MM.1S (cell line): ENCODE results near the gene CPA1.

Source experiments
- DNase-seq: peaks from one replicate; pipeline ENCODE4 v3.0.0-alpha.2; 2015
- H2AFZ ChIP-seq: fragments of 300-600 bp; sonication (generic); 2 replicates; pipeline ENCODE4 v1.6.0; 2016; ENCODE audit warnings: antibody characterized with exemption, low read length
- H3F3A ChIP-seq: fragments of 300-600 bp; sonication (generic); 2 replicates; pipeline ENCODE4 v1.6.1; 2016; ENCODE audit warnings: mild to moderate bottlenecking, antibody characterized with exemption, low read length, moderate library complexity, mixed read lengths; ENCODE audit not compliant: insufficient read depth
- H3K27ac ChIP-seq: fragments of 300-600 bp; sonication (generic); 2 replicates; pipeline ENCODE4 v1.5.1; 2016; ENCODE audit warnings: mild to moderate bottlenecking, low read length
- H3K27me3 ChIP-seq: fragments of 300-600 bp; sonication (generic); replicated peaks from 2 replicates; pipeline ENCODE4 v1.6.0; 2016; ENCODE audit warnings: low read length; ENCODE audit not compliant: insufficient read depth
- H3K36me3 ChIP-seq: fragments of 300-600 bp; sonication (generic); replicated peaks from 2 replicates; pipeline ENCODE4 v1.6.1; 2016; ENCODE audit warnings: mild to moderate bottlenecking, low read length, mixed read lengths; ENCODE audit not compliant: insufficient read depth
- H3K4me1 ChIP-seq: fragments of 300-600 bp; sonication (generic); 2 replicates; pipeline ENCODE4 v1.6.1; 2016; ENCODE audit warnings: low read length, mixed read lengths
- H3K4me2 ChIP-seq: fragments of 300-600 bp; sonication (generic); 2 replicates; pipeline ENCODE4 v1.6.0; 2016; ENCODE audit warnings: low read depth, low read length
- H3K4me3 ChIP-seq: fragments of 300-600 bp; sonication (generic); 2 replicates; pipeline ENCODE4 v1.5.1; 2016; ENCODE audit warnings: low read length, mixed read lengths
- H3K79me2 ChIP-seq: fragments of 300-600 bp; sonication (generic); 2 replicates; pipeline ENCODE4 v1.6.1; 2016; ENCODE audit warnings: mixed run types, low read length, mixed read lengths
- H3K9ac ChIP-seq: fragments of 300-600 bp; sonication (generic); 2 replicates; pipeline ENCODE4 v1.6.1; 2016; ENCODE audit warnings: low read length, mixed read lengths
- H3K9me2 ChIP-seq: fragments of 300-600 bp; sonication (generic); replicated peaks from 2 replicates; pipeline ENCODE4 v1.6.1; 2016; ENCODE audit warnings: mild to moderate bottlenecking, low read length, mixed read lengths; ENCODE audit not compliant: insufficient read depth
- H3K9me3 ChIP-seq: fragments of 300-600 bp; sonication (generic); replicated peaks from 2 replicates; pipeline ENCODE4 v1.6.1; 2016; ENCODE audit warnings: mild to moderate bottlenecking, low read length, mixed read lengths; ENCODE audit not compliant: insufficient read depth
- H4K20me1 ChIP-seq: fragments of 300-600 bp; sonication (generic); 2 replicates; pipeline ENCODE4 v1.6.1; 2016; ENCODE audit warnings: mild to moderate bottlenecking, low read length, moderate library complexity, mixed read lengths; ENCODE audit not compliant: insufficient read depth
- EZH2 ChIP-seq: fragments of 300-600 bp; sonication (generic); optimal IDR thresholded peaks from 2 replicates; pipeline ENCODE3; 2017; ENCODE audit warnings: low read depth, mild to moderate bottlenecking, antibody characterized with exemption, low read length, mixed read lengths
- EZH2phosphoT487 ChIP-seq: fragments of 300-600 bp; sonication (generic); IDR thresholded peaks from 2 replicates; pipeline ENCODE4 v1.6.1; 2018; ENCODE audit warnings: antibody characterized with exemption, low read length
- TF ChIP-seq, protein P1 (sequence below): fragments of 300-600 bp; sonication (generic); IDR thresholded peaks from 2 replicates; pipeline ENCODE4 v1.5.1; 2016; ENCODE audit warnings: antibody characterized with exemption, low read length, mixed read lengths

The CPA1 gene

DNA sequence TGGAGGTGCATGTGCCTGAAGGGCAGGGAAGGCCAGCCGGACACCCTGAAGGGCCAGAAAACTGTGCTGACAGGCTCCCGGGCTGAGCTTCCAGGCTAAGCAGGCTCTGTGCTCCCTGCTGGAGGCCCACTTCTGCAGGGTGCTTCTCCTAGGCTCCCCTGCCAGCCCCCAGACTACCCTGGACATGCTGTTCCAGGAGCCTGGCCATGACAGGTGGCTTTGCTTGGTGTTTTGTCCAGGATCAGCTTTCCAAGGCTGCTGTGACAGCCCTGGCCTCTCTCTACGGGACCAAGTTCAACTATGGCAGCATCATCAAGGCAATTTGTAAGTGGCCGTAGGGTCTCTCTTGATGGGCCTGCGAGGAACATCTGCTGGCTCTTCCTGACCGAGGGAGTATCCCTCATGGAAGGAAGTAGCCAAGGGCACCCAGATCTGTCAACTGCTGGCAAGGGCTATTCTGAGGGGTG lies 5.3 kb downstream of the CPA1 start:
- no peak overlapping the region for H3K27ac ChIP-seq
- no peak overlapping the region for H3K9ac ChIP-seq
- no peak for TF ChIP-seq EZH2
- TF ChIP-seq, protein P1, sequence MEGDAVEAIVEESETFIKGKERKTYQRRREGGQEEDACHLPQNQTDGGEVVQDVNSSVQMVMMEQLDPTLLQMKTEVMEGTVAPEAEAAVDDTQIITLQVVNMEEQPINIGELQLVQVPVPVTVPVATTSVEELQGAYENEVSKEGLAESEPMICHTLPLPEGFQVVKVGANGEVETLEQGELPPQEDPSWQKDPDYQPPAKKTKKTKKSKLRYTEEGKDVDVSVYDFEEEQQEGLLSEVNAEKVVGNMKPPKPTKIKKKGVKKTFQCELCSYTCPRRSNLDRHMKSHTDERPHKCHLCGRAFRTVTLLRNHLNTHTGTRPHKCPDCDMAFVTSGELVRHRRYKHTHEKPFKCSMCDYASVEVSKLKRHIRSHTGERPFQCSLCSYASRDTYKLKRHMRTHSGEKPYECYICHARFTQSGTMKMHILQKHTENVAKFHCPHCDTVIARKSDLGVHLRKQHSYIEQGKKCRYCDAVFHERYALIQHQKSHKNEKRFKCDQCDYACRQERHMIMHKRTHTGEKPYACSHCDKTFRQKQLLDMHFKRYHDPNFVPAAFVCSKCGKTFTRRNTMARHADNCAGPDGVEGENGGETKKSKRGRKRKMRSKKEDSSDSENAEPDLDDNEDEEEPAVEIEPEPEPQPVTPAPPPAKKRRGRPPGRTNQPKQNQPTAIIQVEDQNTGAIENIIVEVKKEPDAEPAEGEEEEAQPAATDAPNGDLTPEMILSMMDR = no peak
- no peak for TF ChIP-seq EZH2phosphoT487
- no peaks in the 10 kb centered on the region for H3F3A ChIP-seq
- H3K9me2 ChIP-seq = no peaks in the 10 kb centered on the region
- H3K4me2 ChIP-seq = no peak overlapping the region
- H2AFZ ChIP-seq = no peak overlapping the region
- no peaks in the 10 kb centered on the region for H3K79me2 ChIP-seq
- no peaks in the 10 kb centered on the region for H3K4me1 ChIP-seq
- H4K20me1 ChIP-seq = no peaks in the 10 kb centered on the region
- H3K27me3 ChIP-seq = no peaks in the 10 kb centered on the region
- DNase-seq = no peak
- no peak overlapping the region for H3K4me3 ChIP-seq
- no peaks in the 10 kb centered on the region for H3K36me3 ChIP-seq
- H3K9me3 ChIP-seq = no peaks in the 10 kb centered on the region

DNA sequence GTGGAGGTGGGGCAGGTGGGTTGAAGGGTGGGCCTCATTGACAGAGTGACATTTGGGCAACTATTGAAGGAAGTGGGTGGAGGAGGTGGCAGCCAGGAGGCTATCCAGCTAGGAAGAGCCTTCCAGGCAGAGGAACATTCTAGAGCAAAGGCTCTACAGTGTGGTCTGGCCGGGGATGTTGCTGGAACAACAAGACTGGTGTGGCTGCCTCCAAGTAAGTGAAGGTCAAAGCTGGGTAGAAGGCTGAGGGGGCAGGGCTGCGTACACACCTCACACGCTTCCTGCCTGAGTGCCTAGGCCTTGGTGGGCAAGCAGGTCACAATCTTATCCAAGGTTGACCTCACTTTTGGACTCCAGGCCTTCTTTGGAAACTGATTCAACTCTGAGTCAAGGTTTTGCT lies 6.6 kb downstream of the CPA1 start:
- Histone ChIP-seq H3K27ac (no peak overlapping the region), H3K27me3 (no peaks in the 10 kb centered on the region), H2AFZ (no peak overlapping the region), H3F3A (no peaks in the 10 kb centered on the region), H3K4me2 (no peak overlapping the region), H3K9ac (no peak overlapping the region), H3K9me3 (no peaks in the 10 kb centered on the region), H4K20me1 (no peaks in the 10 kb centered on the region), H3K36me3 (no peaks in the 10 kb centered on the region), H3K4me1 (no peaks in the 10 kb centered on the region), H3K79me2 (no peaks in the 10 kb centered on the region), H3K4me3 (no peak overlapping the region), H3K9me2 (no peaks in the 10 kb centered on the region)
- no peak for DNase-seq
- TF ChIP-seq EZH2phosphoT487 (no peak), EZH2 (no peak)
- TF ChIP-seq, protein P1 = no peak

DNA sequence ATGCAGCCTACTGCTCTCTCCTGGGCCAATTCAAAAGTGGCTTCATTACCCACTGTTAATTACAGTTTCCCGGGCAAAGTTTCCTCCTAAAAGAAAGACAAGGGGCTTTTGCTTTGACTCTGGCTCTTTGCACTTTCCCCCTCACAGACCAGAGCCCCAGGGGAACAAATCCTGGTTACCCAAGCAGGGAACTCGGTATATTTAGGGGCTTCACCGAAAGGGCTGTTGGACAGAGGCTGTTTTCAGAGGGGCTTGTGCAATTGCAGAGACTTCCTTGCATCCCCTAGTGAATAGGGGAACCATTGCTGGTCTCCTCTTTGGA lies 7.0 kb downstream of the CPA1 start:
- Histone ChIP-seq H3K4me1 (no peaks in the 10 kb centered on the region), H3K9me2 (no peaks in the 10 kb centered on the region), H3K4me3 (no peak overlapping the region), H3K36me3 (no peaks in the 10 kb centered on the region), H3K9me3 (no peaks in the 10 kb centered on the region), H3K27me3 (no peaks in the 10 kb centered on the region), H3K4me2 (no peak overlapping the region), H3F3A (no peaks in the 10 kb centered on the region), H2AFZ (no peak overlapping the region), H4K20me1 (no peaks in the 10 kb centered on the region), H3K79me2 (no peaks in the 10 kb centered on the region), H3K27ac (no peak overlapping the region), H3K9ac (no peak overlapping the region)
- TF ChIP-seq EZH2phosphoT487 (no peak), EZH2 (no peak)
- TF ChIP-seq, protein P1 = no peak
- no peak for DNase-seq
